H1 (cell line): ENCODE results near the gene ITGAV. TPM values are rescaled to one million over a fixed set of nuclear protein-coding genes. Genes with fewer than 3 reads are reported as not detected.

Experiments used
- ASH2L ChIP-seq: fragments of 200-600, 300-600 bp; sonication (generic); IDR thresholded peaks from one replicate; pipeline ENCODE4 v1.7.1; 2017; ENCODE audit warnings: low read length
- EZH2 ChIP-seq: fragments of 200-600 bp; sonication (generic); IDR thresholded peaks from 2 replicates; pipeline ENCODE4 v1.7.1; 2012; ENCODE audit warnings: low read depth, mild to moderate bottlenecking, moderate library complexity, low read length, inconsistent platforms; ENCODE audit not compliant: severe bottlenecking
- PHF8 ChIP-seq: fragments of 200-600 bp; sonication (generic); conservative IDR thresholded peaks from 2 replicates; pipeline ENCODE4 v1.7.1; 2012; ENCODE audit warnings: low read depth, mild to moderate bottlenecking, inconsistent platforms, low read length, moderate library complexity
- SIX5 ChIP-seq: IDR thresholded peaks from 2 replicates; pipeline ENCODE4 v1.6.1; 2011; ENCODE audit warnings: mild to moderate bottlenecking, low read depth, low read length
- polyA plus RNA-seq, 7 experiments: library from polyadenylated mRNA; depleted of rRNA in 3 of 7; stranded (reverse) in 5 of 7; unstranded in 2 of 7; fragments of >200 nt in 5 of 7; fragments of 200-250 nt in 2 of 7; gene quantifications; 1 replicate in 5 of 7; 2 replicates in 1 of 7; 4 replicates in 1 of 7; pipeline versions ENCODE4 v1.2.1 to v1.2.3, GENCODE V29; 2011 to 2013; ENCODE audit warnings: missing spikeins in 2 of 7, mixed read lengths in 2 of 7
- total RNA-seq: library from RNA; stranded (reverse); fragmentation: NEBNext Ultra II Directional; extraction: Animal tissue kit (Norgen Biotek cat#: 25700); gene quantifications from 2 replicates; pipeline ENCODE4 v1.2.1, GENCODE V29; 2021

Gene ITGAV
- total and polyA plus RNA-seq, 2 of the 8 experiments (the other 6 are each of a cell fraction or from before 2014, with no cell fraction given) = 11.7 to 42.4 TPM

GRCh38 chr2:186607660-186608324 lies 17.9 kb downstream of the ITGAV start (continued):
- no peak for TF ChIP-seq PHF8
- no peak for TF ChIP-seq EZH2
- TF ChIP-seq ASH2L = no peak
- no peak for TF ChIP-seq SIX5
